ENCODE data around the gene KRT27. TPM values are rescaled to one million over a fixed set of nuclear protein-coding genes. Genes with fewer than 3 reads are reported as not detected.
"Not testable (repeated sequence)": the region's sequence is repeated elsewhere in the genome, so short reads cannot be mapped to it uniquely, and the experiment has no call there.

KRT27 gene, protein sequence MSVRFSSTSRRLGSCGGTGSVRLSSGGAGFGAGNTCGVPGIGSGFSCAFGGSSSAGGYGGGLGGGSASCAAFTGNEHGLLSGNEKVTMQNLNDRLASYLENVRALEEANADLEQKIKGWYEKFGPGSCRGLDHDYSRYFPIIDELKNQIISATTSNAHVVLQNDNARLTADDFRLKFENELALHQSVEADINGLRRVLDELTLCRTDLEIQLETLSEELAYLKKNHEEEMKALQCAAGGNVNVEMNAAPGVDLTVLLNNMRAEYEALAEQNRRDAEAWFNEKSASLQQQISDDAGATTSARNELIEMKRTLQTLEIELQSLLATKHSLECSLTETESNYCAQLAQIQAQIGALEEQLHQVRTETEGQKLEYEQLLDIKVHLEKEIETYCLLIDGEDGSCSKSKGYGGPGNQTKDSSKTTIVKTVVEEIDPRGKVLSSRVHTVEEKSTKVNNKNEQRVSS
- not detected for total RNA-seq
- long read RNA-seq, result 0 reads

DNA sequence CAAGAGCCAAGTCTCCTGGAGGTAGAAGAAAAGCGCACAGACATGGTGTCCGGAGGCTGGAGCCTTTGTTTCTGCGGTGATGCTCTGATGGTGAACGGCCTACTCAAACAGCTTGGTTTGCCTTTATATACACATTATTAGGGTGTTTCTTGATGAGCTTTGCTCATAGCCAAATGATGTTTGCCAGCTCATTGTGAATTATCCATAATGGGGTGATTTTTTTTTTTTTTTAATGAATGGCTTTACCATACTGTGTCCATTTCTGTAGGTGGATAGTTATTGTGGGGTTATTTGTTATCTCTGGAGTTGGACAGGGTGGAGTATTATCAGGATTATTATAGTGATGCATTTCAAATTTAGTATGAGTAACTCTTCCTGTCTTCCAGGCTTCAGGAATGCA, at the start of gene KRT27:
Gene KRT27 (minus strand): TSS at position 101 of the 400 bp plus-strand sequence. CDS start 57 bp downstream, at position 44.
- no peak for DNase-seq
- intact Hi-C loops (cut with micrococcal nuclease), result no loop called here

GRCh38 chr17:40830085-40830776, 47.9 kb upstream of the KRT27 start:
- intact Hi-C loops (cut with micrococcal nuclease), result no loop called here
- ATAC-seq, result no peak
- no peak for DNase-seq

More for the DNA sequence above, at the start of gene KRT27:
- no peak for ATAC-seq

GRCh38 chr17:40828454-40829044, 46.2 kb upstream of the KRT27 start:
- DNase-seq (no peak), ATAC-seq (peak; percentile 38)
- intact Hi-C loops (cut with micrococcal nuclease), result no loop called here

GRCh38 chr17:40827746-40828453, 45.5 kb upstream of the KRT27 start:
- intact Hi-C loops (cut with micrococcal nuclease), result no loop called here
- ATAC-seq (peak; percentile 36), DNase-seq (no peak)

DNA sequence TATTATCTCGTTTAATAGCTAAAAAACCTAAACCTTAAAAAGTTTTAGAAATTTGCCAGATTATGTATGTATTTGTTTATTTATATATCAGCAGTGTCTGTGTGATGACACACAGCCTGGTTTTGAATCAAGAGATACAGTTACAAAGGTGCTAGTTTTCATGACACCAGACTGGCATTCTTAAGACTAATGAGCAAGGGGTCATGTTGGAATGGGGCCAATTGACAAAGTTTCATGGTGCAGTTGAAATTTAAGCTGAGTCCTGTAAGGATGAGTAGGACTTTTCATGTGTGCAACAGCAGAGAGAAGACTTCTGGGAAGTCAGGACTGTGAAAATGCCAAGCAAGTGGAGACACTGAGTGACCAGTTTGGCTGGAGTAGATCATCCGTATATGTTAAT, 43.2 kb upstream of the KRT27 start:
- intact Hi-C loops (cut with micrococcal nuclease), result no loop called here
- DNase-seq, result no peak
- no peak for ATAC-seq

- intact Hi-C loops (cut with micrococcal nuclease), result no loop called here
- ATAC-seq (no peak), DNase-seq (no peak)
These were observed 41.9 kb upstream of the KRT27 start for GRCh38 chr17:40824015-40824832.

- intact Hi-C loops (cut with micrococcal nuclease), result no loop called here
- DNase-seq (no peak), ATAC-seq (no peak)
These were observed 39.9 kb upstream of the KRT27 start, which contains the start of gene KRT10 for GRCh38 chr17:40822132-40822812. Gene KRT10, minus strand, starts transcription at chr17:40822614. Its CDS starts 29 bp downstream, at chr17:40822585.

DNA sequence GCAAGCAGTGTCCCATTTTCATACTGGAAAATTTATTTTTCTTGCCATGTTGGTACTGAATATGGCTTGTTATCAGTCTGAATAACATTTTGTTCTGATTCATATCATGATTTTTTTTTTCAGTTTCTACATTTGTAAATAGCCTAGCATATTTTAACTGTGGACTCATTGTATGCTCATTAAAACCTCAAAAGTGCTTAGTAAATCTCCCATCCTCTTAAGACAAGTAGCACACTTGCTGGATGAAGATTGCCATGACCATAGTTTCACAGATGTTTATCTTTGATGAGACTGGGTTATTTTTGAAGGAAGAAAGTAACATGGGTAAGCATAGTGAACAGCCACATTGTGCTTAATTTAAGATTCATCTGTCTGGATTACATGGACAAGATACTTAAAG, 39.2 kb upstream of the KRT27 start:
- no peak for DNase-seq
- intact Hi-C loops (cut with micrococcal nuclease), result no loop called here
- no peak for ATAC-seq

- intact Hi-C loops (cut with micrococcal nuclease), result no loop called here
These were observed 38.0 kb upstream of the KRT27 start for GRCh38 chr17:40820228-40820838.

GRCh38 chr17:40819528-40820125, 37.3 kb upstream of the KRT27 start:
- intact Hi-C loops (cut with micrococcal nuclease), result no loop called here
- peak; percentile 38 for ATAC-seq

More at GRCh38 chr17:40820228-40820838, 38.0 kb upstream of the KRT27 start:
- ATAC-seq (no peak), DNase-seq (no peak)

GRCh38 chr17:40818733-40819527, 36.6 kb upstream of the KRT27 start:
- ATAC-seq, result peak; percentile 96
- intact Hi-C loops (cut with micrococcal nuclease), result no loop called here
- DNase-seq, result peak; percentile 89

More at GRCh38 chr17:40819528-40820125, 37.3 kb upstream of the KRT27 start:
- no peak for DNase-seq

GRCh38 chr17:40818343-40818732, 36.0 kb upstream of the KRT27 start:
- intact Hi-C loops (cut with micrococcal nuclease), result no loop called here
- DNase-seq (no peak), ATAC-seq (no peak)

- ATAC-seq (no peak), DNase-seq (no peak)
- intact Hi-C loops (cut with micrococcal nuclease), result no loop called here
These were observed 34.8 kb upstream of the KRT27 start for GRCh38 chr17:40817103-40817682.

GRCh38 chr17:40816569-40816968, 34.2 kb upstream of the KRT27 start:
- intact Hi-C loops (cut with micrococcal nuclease), result no loop called here

GRCh38 chr17:40815381-40815780, 33.0 kb upstream of the KRT27 start:
- intact Hi-C loops (cut with micrococcal nuclease), result no loop called here
- DNase-seq, result no peak
- ATAC-seq, result no peak

More at GRCh38 chr17:40816569-40816968, 34.2 kb upstream of the KRT27 start:
- DNase-seq (no peak), ATAC-seq (no peak)

DNA sequence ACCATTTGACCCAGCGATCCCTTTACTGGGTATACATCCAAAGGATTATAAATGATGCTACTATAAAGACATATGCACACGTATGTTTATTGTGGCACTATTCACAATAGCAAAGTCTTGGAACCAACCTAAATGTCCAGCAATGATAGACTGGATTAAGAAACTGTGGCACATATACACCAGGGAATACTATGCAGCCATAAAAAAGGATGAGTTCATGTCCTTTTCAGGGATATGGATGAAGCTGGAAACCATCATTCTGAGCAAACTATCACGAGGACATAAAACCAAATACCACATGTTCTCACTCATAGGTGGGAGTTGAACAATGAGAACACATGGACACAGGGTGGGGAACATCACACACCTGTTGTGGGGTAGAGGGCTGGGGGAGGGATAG, 32.3 kb upstream of the KRT27 start:
- ATAC-seq; intact Hi-C loops (cut with micrococcal nuclease); DNase-seq: not testable (repeated sequence)
